Thyroid gland (tissue), 4 donors: Measurements from ENCODE around the gene OAT. TPM values are rescaled to one million over a fixed set of nuclear protein-coding genes. Genes with fewer than 3 reads are reported as not detected.

Experiments used
- DNase-seq, 2 donors: peaks; one replicate each; pipeline ENCODE4 v3.0.0-alpha.2; 2019
- H3K27ac ChIP-seq, 3 donors: fragments of 200-600 bp; sonication (generic); 1 replicate in 2 of 3; 2 replicates in 1 of 3; pipeline ENCODE4 v1.5.1; 2016 to 2019; ENCODE audit warnings: mild to moderate bottlenecking in 1 of 3, moderate library complexity in 1 of 3
- H3K27me3 ChIP-seq: fragments of 200-600 bp; sonication (generic); one replicate; pipeline ENCODE4 v1.5.1; 2019
- H3K36me3 ChIP-seq, 2 donors: fragments of 200-600 bp; sonication (generic); one replicate each; pipeline ENCODE4 v1.5.1; 2016 to 2019
- H3K4me1 ChIP-seq, 2 donors: fragments of 200-600 bp; sonication (generic); one replicate each; pipeline ENCODE4 v1.5.1; 2017 to 2019
- H3K4me3 ChIP-seq, 3 donors: fragments of 200-600 bp; sonication (generic); replicated peaks in 1 of 3; 1 replicate in 2 of 3; 2 replicates in 1 of 3; pipeline ENCODE4 v1.5.1; 2016; ENCODE audit warnings: mild to moderate bottlenecking in 1 of 3
- H3K9me3 ChIP-seq: fragments of 200-600 bp; sonication (generic); one replicate; pipeline ENCODE4 v1.5.1; 2017
- POLR2A ChIP-seq, 2 donors: fragments of 450-650 bp; IDR thresholded peaks; one replicate each; pipeline ENCODE4 v1.6.1; 2017; ENCODE audit warnings: antibody characterized with exemption in 2 of 2, mild to moderate bottlenecking in 2 of 2, moderate library complexity in 1 of 2
- WGBS, 2 donors: methylation state at CpG; one replicate each; pipeline ENCODE4 v1.1.5; 2017; 5-methylcytosine and 5-hydroxymethylcytosine counted together
- intact Hi-C: fragments of 100-400 bp; cut with DNase I; formaldehyde crosslinking; loops from one replicate; pipeline ENCODE4 v1.15.1; 2023
- total RNA-seq, 4 donors: library from RNA; depleted of rRNA; stranded (reverse); fragments of >200 nt; gene quantifications; one replicate each; pipeline ENCODE4 v1.2.3, GENCODE V29; 2016
- TF ChIP-seq, protein P1 (sequence below), 6 experiments: fragments of 200-600 bp in 3 of 6; fragments of 450-650 bp in 3 of 6; sonication (generic) in 3 of 6; IDR thresholded peaks; one replicate each; pipeline ENCODE4 v1.5.1; 2016 to 2019; ENCODE audit warnings: antibody characterized with exemption in 6 of 6, mild to moderate bottlenecking in 2 of 6, inconsistent platforms in 1 of 6, moderate library complexity in 1 of 6

Gene OAT
- total RNA-seq, 4 donors from 2014 or later: 75.3 to 111 (median 95.8) TPM

DNA sequence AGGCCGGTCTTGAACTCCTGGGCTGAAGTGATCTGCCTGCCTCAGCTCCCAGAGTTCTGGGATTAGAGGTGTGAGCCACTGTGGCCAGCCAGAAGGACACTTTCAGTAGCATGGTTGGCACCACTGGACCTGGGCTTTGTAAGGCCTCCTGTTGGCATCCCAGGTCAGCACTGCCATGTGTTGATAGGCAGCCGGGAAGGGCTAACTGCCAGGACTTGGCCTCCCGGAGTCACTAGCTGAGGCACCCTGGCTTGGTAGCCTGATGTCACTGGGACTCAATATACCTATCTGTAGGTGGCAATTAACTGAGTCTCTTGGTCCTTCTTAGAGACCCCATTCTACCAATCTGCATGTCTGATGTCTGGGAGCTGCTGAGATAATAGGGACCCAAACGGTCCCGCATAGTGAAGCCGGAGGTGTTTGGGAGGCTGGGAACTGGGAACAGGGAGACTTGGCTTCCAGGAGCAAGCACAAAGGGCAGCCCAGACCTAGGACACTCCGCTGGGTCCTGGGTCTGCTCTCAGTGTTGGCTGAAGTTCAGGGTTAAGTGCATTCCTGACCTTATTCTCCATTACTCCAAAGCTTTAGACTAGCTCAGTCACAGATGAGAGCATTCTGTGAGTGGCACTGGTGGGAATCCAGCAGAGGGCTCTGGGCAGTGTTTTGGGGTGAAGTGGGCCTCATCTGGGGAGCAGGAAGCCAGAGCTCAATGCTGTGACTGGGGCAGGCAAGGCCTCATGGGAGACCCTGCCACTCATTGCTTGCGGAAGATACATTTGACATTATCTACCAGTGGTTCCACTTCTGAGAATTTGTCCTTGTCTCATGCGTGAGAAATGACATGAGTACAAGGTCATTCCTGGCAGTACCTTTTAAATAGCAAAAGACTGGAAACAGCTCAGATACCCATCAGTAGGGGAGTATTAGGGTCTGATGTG is 45.6 kb upstream of the OAT start:
- H3K4me3 ChIP-seq: no peak overlapping the region
- intact Hi-C loops: no loop called here
- no peak for TF ChIP-seq POLR2A (IDR thresholded peaks at IDR 0.05)
- TF ChIP-seq, protein P1, sequence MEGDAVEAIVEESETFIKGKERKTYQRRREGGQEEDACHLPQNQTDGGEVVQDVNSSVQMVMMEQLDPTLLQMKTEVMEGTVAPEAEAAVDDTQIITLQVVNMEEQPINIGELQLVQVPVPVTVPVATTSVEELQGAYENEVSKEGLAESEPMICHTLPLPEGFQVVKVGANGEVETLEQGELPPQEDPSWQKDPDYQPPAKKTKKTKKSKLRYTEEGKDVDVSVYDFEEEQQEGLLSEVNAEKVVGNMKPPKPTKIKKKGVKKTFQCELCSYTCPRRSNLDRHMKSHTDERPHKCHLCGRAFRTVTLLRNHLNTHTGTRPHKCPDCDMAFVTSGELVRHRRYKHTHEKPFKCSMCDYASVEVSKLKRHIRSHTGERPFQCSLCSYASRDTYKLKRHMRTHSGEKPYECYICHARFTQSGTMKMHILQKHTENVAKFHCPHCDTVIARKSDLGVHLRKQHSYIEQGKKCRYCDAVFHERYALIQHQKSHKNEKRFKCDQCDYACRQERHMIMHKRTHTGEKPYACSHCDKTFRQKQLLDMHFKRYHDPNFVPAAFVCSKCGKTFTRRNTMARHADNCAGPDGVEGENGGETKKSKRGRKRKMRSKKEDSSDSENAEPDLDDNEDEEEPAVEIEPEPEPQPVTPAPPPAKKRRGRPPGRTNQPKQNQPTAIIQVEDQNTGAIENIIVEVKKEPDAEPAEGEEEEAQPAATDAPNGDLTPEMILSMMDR (IDR thresholded peaks at IDR 0.05): no peak
- H3K4me1 ChIP-seq: peaks cover 36% of the 10 kb centered on the region in 2 donors
- H3K27me3 ChIP-seq: no peaks in the 10 kb centered on the region
- DNase-seq: peak; percentile 44 to 60
- no peaks in the 10 kb centered on the region for H3K36me3 ChIP-seq
- 62 to 67% methylated on average over 8 to 9 of the region's 9 CpGs for WGBS, 2 donors
- H3K27ac ChIP-seq: peak overlapping the region; percentile 48 to 55 (median 55)
- no peaks in the 10 kb centered on the region for H3K9me3 ChIP-seq

DNA sequence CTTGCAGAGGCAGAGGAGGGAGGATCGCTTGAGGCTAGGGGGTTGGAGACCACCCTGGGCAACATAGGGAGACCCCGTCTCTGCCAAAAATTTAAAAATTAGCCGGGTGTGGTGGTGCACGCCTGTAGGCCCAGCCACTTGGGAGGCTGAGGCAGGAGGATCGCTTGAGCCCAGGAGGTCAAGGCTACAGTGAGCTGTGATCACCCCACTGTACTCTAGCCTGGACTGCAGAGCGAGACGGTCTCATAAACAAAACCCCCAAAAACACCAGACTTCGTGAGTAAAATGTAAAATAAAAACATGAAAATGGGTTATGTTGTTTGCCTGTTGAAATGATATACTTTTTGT is 43.6 kb upstream of the OAT start:
- intact Hi-C loops: no loop called here
- H3K9me3 ChIP-seq: no peaks in the 10 kb centered on the region
- peak overlapping the region in 2 of 3 donors; percentile 75 to 87 for H3K27ac ChIP-seq
- H3K27me3 ChIP-seq: no peaks in the 10 kb centered on the region
- peaks cover 43 to 51% of the 10 kb centered on the region in 2 donors for H3K4me1 ChIP-seq
- H3K36me3 ChIP-seq: no peaks in the 10 kb centered on the region
- DNase-seq: no peak
- TF ChIP-seq POLR2A (IDR thresholded peaks at IDR 0.05): no peak
- TF ChIP-seq, protein P1 (IDR thresholded peaks at IDR 0.05): no peak
- H3K4me3 ChIP-seq: peak overlapping the region in 2 of 3 donors; percentile 16 to 46
- WGBS, 2 donors: 75 to 79% methylated on average over 8 of the region's 8 CpGs

DNA sequence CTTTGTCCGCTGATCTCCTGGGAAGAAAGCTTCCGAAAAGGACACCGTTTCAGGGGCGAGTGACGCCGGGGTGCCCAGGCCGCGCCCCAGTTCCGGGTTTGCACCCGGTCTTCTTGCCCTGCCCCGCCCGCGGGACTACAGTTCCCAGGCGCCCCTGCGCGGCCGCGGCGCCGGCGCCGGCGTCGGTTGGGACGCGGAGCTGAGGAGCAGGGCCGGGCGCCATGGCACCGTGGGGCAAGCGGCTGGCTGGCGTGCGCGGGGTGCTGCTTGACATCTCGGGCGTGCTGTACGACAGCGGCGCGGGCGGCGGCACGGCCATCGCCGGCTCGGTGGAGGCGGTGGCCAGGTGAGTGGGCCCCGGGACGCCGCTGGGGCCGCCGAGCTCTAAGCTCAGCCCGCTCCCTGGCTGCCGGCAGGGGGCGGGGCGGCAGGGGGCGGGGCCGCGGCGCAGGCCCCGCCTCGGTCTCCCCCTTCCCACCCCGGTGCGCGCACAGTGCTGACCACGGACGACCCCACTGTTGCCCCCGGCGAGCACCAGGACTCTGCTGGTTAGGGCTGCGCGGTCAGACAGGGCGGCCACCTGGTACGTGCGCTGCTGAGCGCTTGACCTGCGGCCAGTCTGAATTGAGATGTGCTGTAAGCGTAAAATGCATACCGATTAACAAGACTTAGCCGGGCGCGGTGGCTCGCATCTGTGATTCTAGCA is 43.1 kb upstream of the OAT start, which contains the start of gene LHPP:
LHPP (plus strand) TSS at position 182 of the 706 bp plus-strand sequence; CDS start at position 222, 40 bp downstream.
- peak; percentile 83 to 88 for DNase-seq
- no peaks in the 10 kb centered on the region for H3K27me3 ChIP-seq
- H3K4me1 ChIP-seq: peaks cover 40 to 51% of the 10 kb centered on the region in 2 donors
- no peaks in the 10 kb centered on the region for H3K9me3 ChIP-seq
- intact Hi-C loops: no loop called here
- peak within 1 kb of the TSS; percentile 63 to 87 (median 75) for H3K27ac ChIP-seq
- H3K4me3 ChIP-seq: peak within 1 kb of the TSS; percentile 16 to 46 (median 43)
- H3K36me3 ChIP-seq: no peaks in the 10 kb centered on the region
- peak in 1 of 2 donors; percentile 84 for TF ChIP-seq POLR2A (IDR thresholded peaks at IDR 0.05)
- TF ChIP-seq, protein P1 (IDR thresholded peaks at IDR 0.05): peak in 4 of 6 experiments; percentile 13 to 55 (median 46)
- 1 to 4% methylated on average over 29 to 33 of the region's 81 CpGs for WGBS, 2 donors

DNA sequence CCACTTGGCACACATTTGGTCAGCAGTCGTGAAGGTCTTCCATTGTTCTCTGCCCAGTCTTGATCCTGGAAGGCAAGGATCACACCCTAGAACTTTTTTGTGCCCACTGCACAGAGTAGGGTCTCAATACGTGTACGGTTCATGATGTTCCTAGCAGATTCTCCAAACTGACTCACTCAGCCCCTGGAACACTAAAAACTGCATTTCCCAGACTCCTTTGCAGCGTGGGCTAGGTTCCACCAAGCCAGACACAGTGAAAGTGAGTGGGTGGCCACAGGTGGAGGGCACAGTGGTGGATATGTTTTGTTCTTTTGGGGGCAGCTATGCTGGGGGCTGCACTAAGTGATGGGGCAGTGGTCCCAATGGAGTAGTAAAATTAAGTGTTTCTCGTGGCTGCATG is 41.4 kb upstream of the OAT start:
- no peak for DNase-seq
- H3K4me1 ChIP-seq: peaks cover 28 to 45% of the 10 kb centered on the region in 2 donors
- no peaks in the 10 kb centered on the region for H3K27me3 ChIP-seq
- H3K4me3 ChIP-seq: no peak overlapping the region
- peak overlapping the region in 1 of 3 donors; percentile 73 for H3K27ac ChIP-seq
- H3K9me3 ChIP-seq: no peaks in the 10 kb centered on the region
- WGBS, 2 donors: 79 to 92% methylated on average over 4 of the region's 5 CpGs
- H3K36me3 ChIP-seq: no peaks in the 10 kb centered on the region
- intact Hi-C loops: no loop called here
- TF ChIP-seq POLR2A (IDR thresholded peaks at IDR 0.05): no peak

DNA sequence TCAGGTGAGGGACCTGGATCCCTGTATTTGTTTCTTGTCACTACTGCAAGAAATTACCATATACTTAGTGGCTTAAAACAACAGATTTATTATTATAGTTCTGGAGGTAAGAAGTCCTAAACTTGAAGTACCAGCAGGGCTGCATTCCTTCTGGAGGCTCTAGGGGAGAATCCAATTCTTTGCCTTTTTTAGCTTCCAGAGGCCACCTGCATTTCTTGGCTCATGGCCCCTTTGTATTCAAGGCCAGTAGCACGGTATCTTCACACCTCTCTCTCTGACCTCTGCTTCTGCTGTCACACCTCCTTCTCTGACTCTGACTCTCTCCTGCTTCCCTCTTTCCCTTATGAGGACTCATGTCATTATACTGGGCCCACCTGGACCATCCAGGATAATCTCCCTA is 40.7 kb upstream of the OAT start:
- Histone ChIP-seq H3K9me3 (no peaks in the 10 kb centered on the region), H3K36me3 (no peaks in the 10 kb centered on the region), H3K4me3 (no peak overlapping the region), H3K27me3 (no peaks in the 10 kb centered on the region), H3K27ac (peak overlapping the region in 1 of 3 donors; percentile 73), H3K4me1 (peaks cover 22 to 37% of the 10 kb centered on the region in 2 donors)
- TF ChIP-seq, protein P1 (IDR thresholded peaks at IDR 0.05): no peak
- TF ChIP-seq POLR2A (IDR thresholded peaks at IDR 0.05): no peak
- DNase-seq: peak in 1 of 2 donors; percentile 53
- WGBS, 2 donors: 24 to 33% methylated on average over 1 of the region's 1 CpG
- intact Hi-C loops: no loop called here
